ENCODE data around the gene CFAP210.

CFAP210 gene

DNA sequence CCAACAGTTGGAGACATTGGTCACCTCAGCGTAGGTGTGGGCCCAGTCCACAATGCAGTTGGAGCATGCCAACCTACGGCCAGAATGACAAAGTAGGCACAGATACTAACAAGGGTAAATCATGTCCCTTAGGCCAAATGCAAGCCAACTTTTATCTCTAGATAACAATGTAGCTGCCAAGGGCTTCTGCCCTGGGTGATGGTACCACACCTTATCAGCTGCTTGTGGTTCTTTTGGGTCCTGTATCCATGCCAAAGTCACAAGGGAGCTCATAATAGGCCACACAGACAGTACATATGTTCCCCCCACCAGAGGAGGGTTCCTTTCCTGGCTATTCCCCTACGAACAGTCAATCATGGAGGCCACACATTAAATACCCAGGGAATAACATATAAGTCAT is 19.1 kb upstream of the CFAP210 start:
- no peak for DNase-seq (ENCODE audit: low read depth)
- no peak overlapping the region for H3K4me3 ChIP-seq (ENCODE audit: low read depth, low read length)
- TF ChIP-seq, protein P1, sequence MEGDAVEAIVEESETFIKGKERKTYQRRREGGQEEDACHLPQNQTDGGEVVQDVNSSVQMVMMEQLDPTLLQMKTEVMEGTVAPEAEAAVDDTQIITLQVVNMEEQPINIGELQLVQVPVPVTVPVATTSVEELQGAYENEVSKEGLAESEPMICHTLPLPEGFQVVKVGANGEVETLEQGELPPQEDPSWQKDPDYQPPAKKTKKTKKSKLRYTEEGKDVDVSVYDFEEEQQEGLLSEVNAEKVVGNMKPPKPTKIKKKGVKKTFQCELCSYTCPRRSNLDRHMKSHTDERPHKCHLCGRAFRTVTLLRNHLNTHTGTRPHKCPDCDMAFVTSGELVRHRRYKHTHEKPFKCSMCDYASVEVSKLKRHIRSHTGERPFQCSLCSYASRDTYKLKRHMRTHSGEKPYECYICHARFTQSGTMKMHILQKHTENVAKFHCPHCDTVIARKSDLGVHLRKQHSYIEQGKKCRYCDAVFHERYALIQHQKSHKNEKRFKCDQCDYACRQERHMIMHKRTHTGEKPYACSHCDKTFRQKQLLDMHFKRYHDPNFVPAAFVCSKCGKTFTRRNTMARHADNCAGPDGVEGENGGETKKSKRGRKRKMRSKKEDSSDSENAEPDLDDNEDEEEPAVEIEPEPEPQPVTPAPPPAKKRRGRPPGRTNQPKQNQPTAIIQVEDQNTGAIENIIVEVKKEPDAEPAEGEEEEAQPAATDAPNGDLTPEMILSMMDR (conservative IDR thresholded peaks at IDR 0.05; ENCODE audit: low read depth, low read length) = no peak

GRCh38 chr2:169712791-169713227 is 18.6 kb upstream of the CFAP210 start:
- DNase-seq (ENCODE audit: low read depth) = no peak
- no peak overlapping the region for H3K4me3 ChIP-seq (ENCODE audit: low read depth, low read length)
- TF ChIP-seq, protein P1 (conservative IDR thresholded peaks at IDR 0.05; ENCODE audit: low read depth, low read length) = no peak

GRCh38 chr2:169711751-169712509 is 17.7 kb upstream of the CFAP210 start:
- TF ChIP-seq, protein P1 (conservative IDR thresholded peaks at IDR 0.05; ENCODE audit: low read depth, low read length) = no peak
- no peak overlapping the region for H3K4me3 ChIP-seq (ENCODE audit: low read depth, low read length)
- DNase-seq (ENCODE audit: low read depth) = no peak

DNA sequence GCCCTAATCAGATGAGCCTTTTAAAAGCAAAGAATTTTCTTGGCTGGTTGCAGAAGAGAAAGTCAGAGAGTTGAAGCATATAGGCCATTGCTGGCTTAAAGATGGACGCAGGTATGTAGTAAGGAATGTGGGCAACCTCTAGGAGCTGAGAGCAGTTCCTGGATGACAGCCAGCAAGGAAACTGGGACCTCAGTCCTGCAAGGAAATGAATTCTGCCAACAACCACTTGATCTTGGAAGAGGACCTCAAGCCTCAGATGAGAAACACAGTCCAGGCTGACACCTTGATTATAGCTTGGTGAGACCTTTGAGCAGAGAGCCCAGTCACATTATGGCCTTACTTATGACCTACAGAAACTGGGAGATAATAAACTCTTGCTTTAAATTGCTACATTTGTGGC is 15.8 kb upstream of the CFAP210 start:
- TF ChIP-seq, protein P1 (conservative IDR thresholded peaks at IDR 0.05; ENCODE audit: low read depth, low read length) = no peak
- no peak overlapping the region for H3K4me3 ChIP-seq (ENCODE audit: low read depth, low read length)
- no peak for DNase-seq (ENCODE audit: low read depth)

DNA sequence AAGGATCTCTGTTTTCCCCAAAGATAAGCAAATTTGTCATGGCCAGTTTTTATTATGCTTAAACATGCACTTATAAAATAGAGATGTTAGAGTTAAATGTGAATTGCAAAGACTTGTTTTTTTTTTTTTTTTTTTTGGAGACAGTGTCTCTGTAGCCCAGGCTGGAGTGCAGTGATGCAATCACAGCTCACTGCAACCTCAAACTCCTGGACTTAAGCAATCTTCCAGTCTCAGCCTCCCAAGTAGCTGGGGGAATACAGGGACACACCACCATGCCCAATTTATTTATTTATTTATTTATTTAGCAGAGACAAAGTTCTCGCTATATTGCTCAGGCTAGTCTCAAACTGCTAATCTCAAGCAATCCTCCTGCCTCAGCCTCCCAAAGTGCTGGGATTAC is 15.1 kb upstream of the CFAP210 start:
- TF ChIP-seq, protein P1 (conservative IDR thresholded peaks at IDR 0.05; ENCODE audit: low read depth, low read length) = no peak
- no peak overlapping the region for H3K4me3 ChIP-seq (ENCODE audit: low read depth, low read length)
- peak; percentile 56 for DNase-seq (ENCODE audit: low read depth)

GRCh38 chr2:169707626-169708025 is 13.4 kb upstream of the CFAP210 start:
- TF ChIP-seq, protein P1 (conservative IDR thresholded peaks at IDR 0.05; ENCODE audit: low read depth, low read length) = no peak
- DNase-seq (ENCODE audit: low read depth) = no peak
- H3K4me3 ChIP-seq (ENCODE audit: low read depth, low read length) = no peak overlapping the region

DNA sequence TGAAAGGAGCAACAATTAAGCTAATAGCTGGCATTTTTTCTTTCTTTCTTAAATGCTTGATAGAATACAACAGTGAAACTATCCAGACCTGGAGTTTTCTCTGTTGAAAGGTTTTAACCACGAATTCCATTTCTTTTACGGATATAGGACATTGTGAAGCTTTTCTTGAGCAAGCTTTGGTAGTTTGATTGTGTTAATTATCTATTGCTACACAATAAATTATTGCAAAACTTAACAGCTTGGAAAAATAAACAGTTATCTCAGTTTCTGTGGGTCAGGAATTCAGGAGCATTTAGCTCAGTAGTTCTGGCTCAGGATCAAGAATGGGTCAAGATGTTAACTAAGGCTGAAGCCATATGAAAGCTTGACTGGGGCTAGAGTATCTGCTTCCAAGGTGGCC is 11.7 kb upstream of the CFAP210 start:
- TF ChIP-seq, protein P1 (conservative IDR thresholded peaks at IDR 0.05; ENCODE audit: low read depth, low read length) = no peak
- peak; percentile 76 for DNase-seq (ENCODE audit: low read depth)
- H3K4me3 ChIP-seq (ENCODE audit: low read depth, low read length) = no peak overlapping the region

Measured in choroid plexus epithelial cell (primary cell).